GM12878 (cell line): ENCODE results near the gene RALGPS1. TPM values are rescaled to one million over a fixed set of nuclear protein-coding genes. Genes with fewer than 3 reads are reported as not detected.

ENCODE experiments used
- ATAC-seq: fragments of 200-7000 bp; cut with Tn5 transposase; 3 replicates; pipeline ENCODE4 v1.9.1; 2020; ENCODE audit warnings: mild to moderate bottlenecking, moderate library complexity
- BruUV-seq: library from RNA; stranded (reverse); fragments of 400-500 nt; replicated peaks from 2 replicates; lab custom pipeline; 2021; lab: Mats Ljungman, UMichigan
- CTCF ChIA-PET: fragments of 300-600 bp; sonication (Branson Sonifier 250); formaldehyde crosslinking; extraction: SDS; loops from one replicate; lab custom pipeline; 2021; ENCODE audit warnings: inconsistent platforms; lab: Yijun Ruan, JAX
- POLR2A ChIA-PET: fragments of 350-600 bp; formaldehyde crosslinking; extraction: SDS; loops from one replicate; lab custom pipeline; 2021; ENCODE audit warnings: inconsistent platforms; lab: Charles Lee
- RAD21 ChIA-PET: fragments of 300-600 bp; sonication (Branson Sonifier 250); formaldehyde crosslinking; loops from one replicate; lab custom pipeline; 2023; ENCODE audit warnings: antibody characterized with exemption; ENCODE audit not compliant: unreplicated experiment; lab: Charles Lee
- SMC1A ChIA-PET: fragments of 300-600 bp; sonication (Branson Sonifier 250); formaldehyde crosslinking; loops from one replicate; lab custom pipeline; 2023; ENCODE audit not compliant: unreplicated experiment, uncharacterized antibody; lab: Charles Lee
- DNase-seq: peaks from one replicate; pipeline ENCODE4 v3.0.0-alpha.2; 2011; ENCODE audit warnings: low read depth, low spot score
- FAIRE-seq: peaks from 3 replicates; lab custom pipeline; 2011; peaks lifted over from hg19 to GRCh38; lab: Jason Lieb, UNC
- H2AFZ ChIP-seq: 2 replicates; pipeline ENCODE4 v1.6.0; 2011; ENCODE audit warnings: low read depth, low read length, control low read depth; ENCODE audit not compliant: control insufficient read depth
- H3K27ac ChIP-seq: 2 replicates; pipeline ENCODE4 v1.5.1; 2011; ENCODE audit warnings: control low read depth; ENCODE audit not compliant: control insufficient read depth, insufficient read depth
- H3K27me3 ChIP-seq, 2 experiments: replicated peaks in 1 of 2; 2 replicates each; pipeline versions ENCODE4 v1.6.0 to v1.6.1; 2011; ENCODE audit warnings: low read length in 1 of 2; ENCODE audit not compliant: control insufficient read depth in 2 of 2, insufficient read depth in 2 of 2
- H3K36me3 ChIP-seq, 2 experiments: 2 replicates each; pipeline ENCODE4 v1.5.1; 2011; ENCODE audit warnings: low read length in 1 of 2; ENCODE audit not compliant: control insufficient read depth in 2 of 2, insufficient read depth in 2 of 2
- H3K4me1 ChIP-seq: 2 replicates; pipeline ENCODE4 v1.6.1; 2011; ENCODE audit warnings: mild to moderate bottlenecking, low read length, moderate library complexity, mixed read lengths; ENCODE audit not compliant: control insufficient read depth, insufficient read depth
- H3K4me2 ChIP-seq: 2 replicates; pipeline ENCODE4 v1.6.0; 2011; ENCODE audit warnings: control low read depth; ENCODE audit not compliant: control insufficient read depth, insufficient read depth
- H3K4me3 ChIP-seq: fragments of 200-600 bp; sonication (generic); 2 replicates; pipeline ENCODE4 v1.5.1; 2016
- H3K79me2 ChIP-seq: 2 replicates; pipeline ENCODE4 v1.6.0; 2011; ENCODE audit warnings: low read length; ENCODE audit not compliant: control insufficient read depth, insufficient read depth
- H3K9ac ChIP-seq: 2 replicates; pipeline ENCODE4 v1.8.0; 2011; ENCODE audit warnings: low read length, control low read depth, mixed read lengths; ENCODE audit not compliant: control insufficient read depth, insufficient read depth
- H3K9me3 ChIP-seq: replicated peaks from 3 replicates; pipeline ENCODE4 v1.5.1; 2011; ENCODE audit warnings: mild to moderate bottlenecking, low read length; ENCODE audit not compliant: control insufficient read depth, insufficient read depth
- H4K20me1 ChIP-seq: 2 replicates; pipeline ENCODE4 v1.6.0; 2011; ENCODE audit not compliant: control insufficient read depth, insufficient read depth
- SMAD1 ChIP-seq: fragments of 450-650 bp; IDR thresholded peaks from 2 replicates; pipeline ENCODE4 v1.6.1; 2018; ENCODE audit warnings: mild to moderate bottlenecking, low read depth; ENCODE audit not compliant: partially characterized antibody
- SMAD5 ChIP-seq: IDR thresholded peaks from 2 replicates; pipeline ENCODE4 v1.6.1; 2016; ENCODE audit warnings: antibody characterized with exemption, low read depth
- SREBF1 ChIP-seq: IDR thresholded peaks from 2 replicates; pipeline ENCODE4 v1.6.1; 2012; ENCODE audit warnings: mild to moderate bottlenecking, low read length
- WGBS: methylation state at CpG from one replicate; pipeline ENCODE4 v1.1.6; 2016; ENCODE audit warnings: low lambda C conversion rate; ENCODE audit not compliant: insufficient replicate concordance, insufficient coverage; ENCODE audit errors: missing lambda C conversion rate; 5-methylcytosine and 5-hydroxymethylcytosine counted together
- in situ Hi-C: fragments of 300-500 bp; cut with MboI; formaldehyde crosslinking; loops from 9 replicates; pipeline ENCODE4 v1.14.3; 2018; ENCODE audit warnings: mixed read lengths
- intact Hi-C: fragments of 100-400 bp; cut with micrococcal nuclease; formaldehyde crosslinking; loops from one replicate; pipeline ENCODE4 v1.14.2; 2022; ENCODE audit not compliant: unreplicated experiment
- polyA plus RNA-seq, 11 experiments: library from polyadenylated mRNA; depleted of rRNA in 4 of 11; unstranded in 6 of 11; stranded (reverse) in 5 of 11; fragments of >200 nt; fragmentation: Nextera tagmentation in 4 of 11; fragmentation: Illumina TruSeq in 1 of 11; extraction: Ambion mirVana in 4 of 11; extraction: Trizol in 1 of 11; gene quantifications; 1 replicate in 1 of 11; 2 replicates in 10 of 11; pipeline versions ENCODE4 v1.2.1 to v1.2.3, GENCODE V29; 2011 to 2016; ENCODE audit warnings: inconsistent platforms in 2 of 11, missing spikeins in 2 of 11, low read depth in 1 of 11
- total RNA-seq, 4 experiments: library from RNA; depleted of rRNA in 3 of 4; stranded (reverse); fragments of >200 nt in 3 of 4; fragmentation: Illumina TruSeq in 1 of 4; extraction: Trizol in 1 of 4; gene quantifications; 2 replicates each; pipeline versions ENCODE4 v1.2.1 to v1.2.3, GENCODE V29; 2013 to 2021
- TF ChIP-seq, protein P1 (sequence below): IDR thresholded peaks from 2 replicates; pipeline ENCODE4 v1.6.1; 2011; ENCODE audit warnings: mild to moderate bottlenecking, low read depth, low read length, moderate library complexity; ENCODE audit not compliant: insufficient replicate concordance
- TF ChIP-seq, protein P2 (sequence below): IDR thresholded peaks from 2 replicates; pipeline ENCODE4 v1.6.1; 2012; ENCODE audit warnings: low read length, inconsistent platforms
- TF ChIP-seq, protein P3 (sequence below): IDR thresholded peaks from 2 replicates; pipeline ENCODE4 v1.6.1; 2012; ENCODE audit warnings: improper control_type of control experiment, low read depth, low read length; ENCODE audit not compliant: insufficient replicate concordance
- TF ChIP-seq, protein P4 (sequence below): fragments of 450-650 bp; conservative IDR thresholded peaks from 2 replicates; pipeline ENCODE4 v1.6.1; 2017; ENCODE audit warnings: mild to moderate bottlenecking, moderate library complexity

Gene RALGPS1
- total and polyA plus RNA-seq, 10 of the 15 experiments (the other 5 are each of a cell fraction or from before 2014, with no cell fraction given), result 0.13 to 5.6 (median 2.7) TPM

DNA sequence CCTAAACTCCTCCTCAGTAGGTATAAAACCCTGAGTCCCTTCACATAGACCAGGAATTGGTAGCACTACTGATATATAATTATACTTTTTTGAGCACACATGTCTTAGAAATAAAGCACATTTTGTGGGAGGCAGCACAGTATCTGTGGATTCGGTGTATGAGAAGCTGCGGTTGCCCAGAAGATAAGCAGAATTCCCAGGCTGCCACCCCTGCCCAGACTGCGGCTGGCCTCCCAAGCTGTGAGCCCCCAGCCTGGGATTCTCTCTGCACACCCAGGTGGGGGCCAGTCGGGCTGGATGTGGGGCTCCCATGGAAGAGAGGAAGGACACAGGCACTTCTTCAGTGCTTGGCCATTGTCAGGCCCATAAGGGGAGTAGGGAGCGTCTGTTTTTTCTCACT, 233.4 kb downstream of the RALGPS1 start (continued):
- no peak for TF ChIP-seq SMAD1

DNA sequence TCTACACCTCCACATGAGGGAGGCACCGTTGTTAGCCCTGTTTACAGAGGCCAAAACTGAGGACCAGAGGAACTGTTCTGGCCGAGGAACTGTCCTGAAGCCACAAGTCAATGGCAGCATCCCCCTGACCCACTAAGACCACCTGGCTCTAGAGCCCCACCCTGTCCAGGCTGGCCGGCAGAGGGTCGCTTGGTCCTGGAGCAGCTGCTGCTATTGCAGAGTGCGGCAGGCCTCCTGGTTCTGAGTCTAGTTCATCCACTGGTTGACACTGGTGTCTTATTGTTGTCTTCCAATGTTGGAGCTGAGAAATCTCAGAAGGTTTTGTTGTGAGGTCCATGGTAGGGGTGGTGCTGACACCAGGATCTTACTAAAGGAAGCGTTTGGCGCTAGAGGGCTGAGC, 234.4 kb downstream of the RALGPS1 start:
- no peak overlapping the region for H3K4me3 ChIP-seq
- 86% methylated on average over 7 of the region's 7 CpGs for WGBS
- ChIA-PET SMC1A (interaction anchor here (1.5 to 28.4 kb wide), 3 partner anchors 18 to 162 kb away, joined by 3 to 812 read pairs (median 128); no protein-coding TSS in a partner anchor), CTCF (interaction anchor here (1.1 to 1.8 kb wide), 3 partner anchors 12 to 163 kb away, joined by 3 read pairs; no protein-coding TSS in a partner anchor), POLR2A (interaction anchor here (1.4 kb wide), 1 partner anchor 15 kb away, joined by 3 read pairs; no protein-coding TSS in a partner anchor), RAD21 (interaction anchor here (1.0 kb wide), 1 partner anchor 13 kb away, joined by 3 read pairs; no protein-coding TSS in a partner anchor)
- TF ChIP-seq, protein P1, sequence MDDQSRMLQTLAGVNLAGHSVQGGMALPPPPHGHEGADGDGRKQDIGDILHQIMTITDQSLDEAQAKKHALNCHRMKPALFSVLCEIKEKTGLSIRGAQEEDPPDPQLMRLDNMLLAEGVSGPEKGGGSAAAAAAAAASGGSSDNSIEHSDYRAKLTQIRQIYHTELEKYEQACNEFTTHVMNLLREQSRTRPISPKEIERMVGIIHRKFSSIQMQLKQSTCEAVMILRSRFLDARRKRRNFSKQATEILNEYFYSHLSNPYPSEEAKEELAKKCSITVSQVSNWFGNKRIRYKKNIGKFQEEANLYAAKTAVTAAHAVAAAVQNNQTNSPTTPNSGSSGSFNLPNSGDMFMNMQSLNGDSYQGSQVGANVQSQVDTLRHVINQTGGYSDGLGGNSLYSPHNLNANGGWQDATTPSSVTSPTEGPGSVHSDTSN, result no peak
- TF ChIP-seq, protein P2, sequence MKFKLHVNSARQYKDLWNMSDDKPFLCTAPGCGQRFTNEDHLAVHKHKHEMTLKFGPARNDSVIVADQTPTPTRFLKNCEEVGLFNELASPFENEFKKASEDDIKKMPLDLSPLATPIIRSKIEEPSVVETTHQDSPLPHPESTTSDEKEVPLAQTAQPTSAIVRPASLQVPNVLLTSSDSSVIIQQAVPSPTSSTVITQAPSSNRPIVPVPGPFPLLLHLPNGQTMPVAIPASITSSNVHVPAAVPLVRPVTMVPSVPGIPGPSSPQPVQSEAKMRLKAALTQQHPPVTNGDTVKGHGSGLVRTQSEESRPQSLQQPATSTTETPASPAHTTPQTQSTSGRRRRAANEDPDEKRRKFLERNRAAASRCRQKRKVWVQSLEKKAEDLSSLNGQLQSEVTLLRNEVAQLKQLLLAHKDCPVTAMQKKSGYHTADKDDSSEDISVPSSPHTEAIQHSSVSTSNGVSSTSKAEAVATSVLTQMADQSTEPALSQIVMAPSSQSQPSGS, result no peak
- TF ChIP-seq, protein P3, sequence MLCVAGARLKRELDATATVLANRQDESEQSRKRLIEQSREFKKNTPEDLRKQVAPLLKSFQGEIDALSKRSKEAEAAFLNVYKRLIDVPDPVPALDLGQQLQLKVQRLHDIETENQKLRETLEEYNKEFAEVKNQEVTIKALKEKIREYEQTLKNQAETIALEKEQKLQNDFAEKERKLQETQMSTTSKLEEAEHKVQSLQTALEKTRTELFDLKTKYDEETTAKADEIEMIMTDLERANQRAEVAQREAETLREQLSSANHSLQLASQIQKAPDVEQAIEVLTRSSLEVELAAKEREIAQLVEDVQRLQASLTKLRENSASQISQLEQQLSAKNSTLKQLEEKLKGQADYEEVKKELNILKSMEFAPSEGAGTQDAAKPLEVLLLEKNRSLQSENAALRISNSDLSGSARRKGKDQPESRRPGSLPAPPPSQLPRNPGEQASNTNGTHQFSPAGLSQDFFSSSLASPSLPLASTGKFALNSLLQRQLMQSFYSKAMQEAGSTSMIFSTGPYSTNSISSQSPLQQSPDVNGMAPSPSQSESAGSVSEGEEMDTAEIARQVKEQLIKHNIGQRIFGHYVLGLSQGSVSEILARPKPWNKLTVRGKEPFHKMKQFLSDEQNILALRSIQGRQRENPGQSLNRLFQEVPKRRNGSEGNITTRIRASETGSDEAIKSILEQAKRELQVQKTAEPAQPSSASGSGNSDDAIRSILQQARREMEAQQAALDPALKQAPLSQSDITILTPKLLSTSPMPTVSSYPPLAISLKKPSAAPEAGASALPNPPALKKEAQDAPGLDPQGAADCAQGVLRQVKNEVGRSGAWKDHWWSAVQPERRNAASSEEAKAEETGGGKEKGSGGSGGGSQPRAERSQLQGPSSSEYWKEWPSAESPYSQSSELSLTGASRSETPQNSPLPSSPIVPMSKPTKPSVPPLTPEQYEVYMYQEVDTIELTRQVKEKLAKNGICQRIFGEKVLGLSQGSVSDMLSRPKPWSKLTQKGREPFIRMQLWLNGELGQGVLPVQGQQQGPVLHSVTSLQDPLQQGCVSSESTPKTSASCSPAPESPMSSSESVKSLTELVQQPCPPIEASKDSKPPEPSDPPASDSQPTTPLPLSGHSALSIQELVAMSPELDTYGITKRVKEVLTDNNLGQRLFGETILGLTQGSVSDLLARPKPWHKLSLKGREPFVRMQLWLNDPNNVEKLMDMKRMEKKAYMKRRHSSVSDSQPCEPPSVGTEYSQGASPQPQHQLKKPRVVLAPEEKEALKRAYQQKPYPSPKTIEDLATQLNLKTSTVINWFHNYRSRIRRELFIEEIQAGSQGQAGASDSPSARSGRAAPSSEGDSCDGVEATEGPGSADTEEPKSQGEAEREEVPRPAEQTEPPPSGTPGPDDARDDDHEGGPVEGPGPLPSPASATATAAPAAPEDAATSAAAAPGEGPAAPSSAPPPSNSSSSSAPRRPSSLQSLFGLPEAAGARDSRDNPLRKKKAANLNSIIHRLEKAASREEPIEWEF, result no peak
- TF ChIP-seq SREBF1 (no peak), SMAD5 (no peak)
- TF ChIP-seq, protein P4, sequence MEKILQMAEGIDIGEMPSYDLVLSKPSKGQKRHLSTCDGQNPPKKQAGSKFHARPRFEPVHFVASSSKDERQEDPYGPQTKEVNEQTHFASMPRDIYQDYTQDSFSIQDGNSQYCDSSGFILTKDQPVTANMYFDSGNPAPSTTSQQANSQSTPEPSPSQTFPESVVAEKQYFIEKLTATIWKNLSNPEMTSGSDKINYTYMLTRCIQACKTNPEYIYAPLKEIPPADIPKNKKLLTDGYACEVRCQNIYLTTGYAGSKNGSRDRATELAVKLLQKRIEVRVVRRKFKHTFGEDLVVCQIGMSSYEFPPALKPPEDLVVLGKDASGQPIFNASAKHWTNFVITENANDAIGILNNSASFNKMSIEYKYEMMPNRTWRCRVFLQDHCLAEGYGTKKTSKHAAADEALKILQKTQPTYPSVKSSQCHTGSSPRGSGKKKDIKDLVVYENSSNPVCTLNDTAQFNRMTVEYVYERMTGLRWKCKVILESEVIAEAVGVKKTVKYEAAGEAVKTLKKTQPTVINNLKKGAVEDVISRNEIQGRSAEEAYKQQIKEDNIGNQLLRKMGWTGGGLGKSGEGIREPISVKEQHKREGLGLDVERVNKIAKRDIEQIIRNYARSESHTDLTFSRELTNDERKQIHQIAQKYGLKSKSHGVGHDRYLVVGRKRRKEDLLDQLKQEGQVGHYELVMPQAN, result no peak
- H3K27ac ChIP-seq, result no peak overlapping the region
- H3K4me2 ChIP-seq, result no peak overlapping the region
- no peak for FAIRE-seq
- peaks cover 6% of the 10 kb centered on the region for H3K4me1 ChIP-seq
- in situ Hi-C loops (no loop called here), intact Hi-C loops (no loop called here)
- ATAC-seq, result no peak
- no peaks in the 10 kb centered on the region for H3K79me2 ChIP-seq
- H3K9ac ChIP-seq, result no peak overlapping the region
- no TSS peak for BruUV-seq
- no peaks in the 10 kb centered on the region for H3K27me3 ChIP-seq
- no peaks in the 10 kb centered on the region for H4K20me1 ChIP-seq
- H3K36me3 ChIP-seq, result no peaks in the 10 kb centered on the region; a peak in 1 of 4 replicates
- no peak for DNase-seq
- no peak overlapping the region for H2AFZ ChIP-seq
- no peaks in the 10 kb centered on the region; the same call in 2 of the 3 replicates for H3K9me3 ChIP-seq
